ENCODE data around the gene WDR82. TPM values are rescaled to one million over a fixed set of nuclear protein-coding genes. Genes with fewer than 3 reads are reported as not detected.
A peak's percentile ranks its signal among the peaks of the same experiment; 100 is the strongest.

Gene WDR82
- total and polyA plus RNA-seq, 5 donors from 2014 or later, result 85.9 to 116 (median 109) TPM

GRCh38 chr3:52321481-52321880 is 43.0 kb upstream of the WDR82 start:
- Mint-ChIP-seq H3K4me3 (no peak overlapping the region), H3K9me3 (no peaks in the 10 kb centered on the region), H3K27ac (no peak overlapping the region), H3K27me3 (no peaks in the 10 kb centered on the region), H3K4me1 (peaks cover 2 to 17% (median 9%) of the 10 kb centered on the region in 4 donors), H3K36me3 (peaks cover 10% of the 10 kb centered on the region)
- H3K9me3 ChIP-seq (ENCODE audit: control insufficient read depth in 2 of 2, low read length in 2 of 2), result no peaks in the 10 kb centered on the region
- no peak overlapping the region for H3K27ac ChIP-seq (ENCODE audit: insufficient read depth, low read length, poor library complexity, severe bottlenecking)
- DNase-seq (no peak), ATAC-seq (ENCODE audit: low read depth in 2 of 2) (no peak)
- no peak overlapping the region for H3K4me3 ChIP-seq (ENCODE audit: low read depth, low read length)
- peaks cover 10% of the 10 kb centered on the region for H3K4me1 ChIP-seq (ENCODE audit: control insufficient read depth, insufficient read depth, low read length, poor library complexity, severe bottlenecking)
- H3K36me3 ChIP-seq (ENCODE audit: control insufficient read depth, insufficient read depth, low read length), result no peaks in the 10 kb centered on the region
- H3K27me3 ChIP-seq (ENCODE audit: control insufficient read depth, insufficient read depth, low read length), result no peaks in the 10 kb centered on the region

- no peak overlapping the region for H3K4me3 Mint-ChIP-seq
- DNase-seq (no peak), ATAC-seq (ENCODE audit: low read depth in 2 of 2) (no peak)
- peaks cover 10% of the 10 kb centered on the region for H3K36me3 Mint-ChIP-seq
- no peaks in the 10 kb centered on the region for H3K9me3 Mint-ChIP-seq
- no peak overlapping the region for H3K27ac Mint-ChIP-seq
- Histone ChIP-seq H3K4me1 (ENCODE audit: control insufficient read depth, insufficient read depth, low read length, poor library complexity, severe bottlenecking) (peaks cover 10% of the 10 kb centered on the region), H3K27me3 (ENCODE audit: control insufficient read depth, insufficient read depth, low read length) (no peaks in the 10 kb centered on the region), H3K36me3 (ENCODE audit: control insufficient read depth, insufficient read depth, low read length) (no peaks in the 10 kb centered on the region), H3K9me3 (ENCODE audit: control insufficient read depth in 2 of 2, low read length in 2 of 2) (no peaks in the 10 kb centered on the region), H3K4me3 (ENCODE audit: low read depth, low read length) (no peak overlapping the region), H3K27ac (ENCODE audit: insufficient read depth, low read length, poor library complexity, severe bottlenecking) (no peak overlapping the region)
- H3K27me3 Mint-ChIP-seq, result no peaks in the 10 kb centered on the region
- peaks cover 2 to 17% (median 10%) of the 10 kb centered on the region in 4 donors for H3K4me1 Mint-ChIP-seq
Observed at GRCh38 chr3:52319921-52320595, 41.6 kb upstream of the WDR82 start.

GRCh38 chr3:52318186-52318816 is 39.9 kb upstream of the WDR82 start:
- peaks cover 14% of the 10 kb centered on the region for H3K36me3 Mint-ChIP-seq
- H3K27ac ChIP-seq (ENCODE audit: insufficient read depth, low read length, poor library complexity, severe bottlenecking), result no peak overlapping the region
- H3K9me3 ChIP-seq (ENCODE audit: control insufficient read depth in 2 of 2, low read length in 2 of 2), result no peaks in the 10 kb centered on the region
- no peak overlapping the region for H3K4me3 Mint-ChIP-seq
- no peak for DNase-seq
- no peaks in the 10 kb centered on the region for H3K36me3 ChIP-seq (ENCODE audit: control insufficient read depth, insufficient read depth, low read length)
- ATAC-seq (ENCODE audit: low read depth in 2 of 2), result no peak
- H3K9me3 Mint-ChIP-seq, result no peaks in the 10 kb centered on the region
- peaks cover 10% of the 10 kb centered on the region for H3K4me1 ChIP-seq (ENCODE audit: control insufficient read depth, insufficient read depth, low read length, poor library complexity, severe bottlenecking)
- H3K4me3 ChIP-seq (ENCODE audit: low read depth, low read length), result no peak overlapping the region
- no peak overlapping the region for H3K27ac Mint-ChIP-seq
- H3K27me3 ChIP-seq (ENCODE audit: control insufficient read depth, insufficient read depth, low read length), result no peaks in the 10 kb centered on the region
- peaks cover 4 to 19% (median 10%) of the 10 kb centered on the region in 4 donors for H3K4me1 Mint-ChIP-seq
- H3K27me3 Mint-ChIP-seq, result no peaks in the 10 kb centered on the region

GRCh38 chr3:52317208-52318000 is 39.0 kb upstream of the WDR82 start:
- Histone ChIP-seq H3K4me3 (ENCODE audit: low read depth, low read length) (peak overlapping the region; percentile 69), H3K36me3 (ENCODE audit: control insufficient read depth, insufficient read depth, low read length) (no peaks in the 10 kb centered on the region), H3K27me3 (ENCODE audit: control insufficient read depth, insufficient read depth, low read length) (no peaks in the 10 kb centered on the region), H3K27ac (ENCODE audit: insufficient read depth, low read length, poor library complexity, severe bottlenecking) (no peak overlapping the region), H3K4me1 (ENCODE audit: control insufficient read depth, insufficient read depth, low read length, poor library complexity, severe bottlenecking) (peaks cover 10% of the 10 kb centered on the region), H3K9me3 (ENCODE audit: control insufficient read depth in 2 of 2, low read length in 2 of 2) (no peaks in the 10 kb centered on the region)
- H3K4me1 Mint-ChIP-seq, result peaks cover 4 to 19% (median 10%) of the 10 kb centered on the region in 4 donors
- H3K9me3 Mint-ChIP-seq, result no peaks in the 10 kb centered on the region
- DNase-seq (peak; percentile 60 to 83 (median 74)), ATAC-seq (ENCODE audit: low read depth in 2 of 2) (peak; percentile 96)
- no peaks in the 10 kb centered on the region for H3K27me3 Mint-ChIP-seq
- peaks cover 9% of the 10 kb centered on the region for H3K36me3 Mint-ChIP-seq
- H3K27ac Mint-ChIP-seq, result peak overlapping the region; percentile 49 to 69 (median 55)
- peak overlapping the region; percentile 19 to 79 (median 72) for H3K4me3 Mint-ChIP-seq

- H3K4me3 Mint-ChIP-seq, result peak within 1 kb of the TSS in 3 of 4 donors; percentile 19 to 69 (median 40)
- H3K4me1 Mint-ChIP-seq, result peaks cover 4 to 19% (median 10%) of the 10 kb centered on the region in 4 donors
- Histone ChIP-seq H3K4me1 (ENCODE audit: control insufficient read depth, insufficient read depth, low read length, poor library complexity, severe bottlenecking) (peaks cover 10% of the 10 kb centered on the region), H3K4me3 (ENCODE audit: low read depth, low read length) (no peak within 1 kb of the TSS), H3K36me3 (ENCODE audit: control insufficient read depth, insufficient read depth, low read length) (no peaks in the 10 kb centered on the region), H3K9me3 (ENCODE audit: control insufficient read depth in 2 of 2, low read length in 2 of 2) (no peaks in the 10 kb centered on the region), H3K27ac (ENCODE audit: insufficient read depth, low read length, poor library complexity, severe bottlenecking) (no peak within 1 kb of the TSS), H3K27me3 (ENCODE audit: control insufficient read depth, insufficient read depth, low read length) (no peaks in the 10 kb centered on the region)
- no peaks in the 10 kb centered on the region for H3K9me3 Mint-ChIP-seq
- H3K36me3 Mint-ChIP-seq, result peaks cover 4% of the 10 kb centered on the region
- peak within 1 kb of the TSS; percentile 14 to 86 (median 33) for H3K27ac Mint-ChIP-seq
- no peaks in the 10 kb centered on the region for H3K27me3 Mint-ChIP-seq
- no peak for ATAC-seq (ENCODE audit: low read depth in 2 of 2)
- no peak for DNase-seq
Observed at GRCh38 chr3:52315977-52316764, 37.7 kb upstream of the WDR82 start, which contains the start of gene DNAH1. TSS of gene DNAH1 (plus strand) at chr3:52316319. CDS start at chr3:52322443, 6,124 bp downstream.

- Mint-ChIP-seq H3K4me1 (peaks cover 4 to 26% (median 10%) of the 10 kb centered on the region in 4 donors), H3K36me3 (peaks cover 5% of the 10 kb centered on the region), H3K27me3 (no peaks in the 10 kb centered on the region), H3K27ac (peak overlapping the region in 2 of 3 donors; percentile 64 to 90), H3K4me3 (no peak overlapping the region), H3K9me3 (no peaks in the 10 kb centered on the region)
- no peaks in the 10 kb centered on the region for H3K9me3 ChIP-seq (ENCODE audit: control insufficient read depth in 2 of 2, low read length in 2 of 2)
- no peak for DNase-seq
- no peaks in the 10 kb centered on the region for H3K27me3 ChIP-seq (ENCODE audit: control insufficient read depth, insufficient read depth, low read length)
- no peak overlapping the region for H3K27ac ChIP-seq (ENCODE audit: insufficient read depth, low read length, poor library complexity, severe bottlenecking)
- no peak overlapping the region for H3K4me3 ChIP-seq (ENCODE audit: low read depth, low read length)
- H3K4me1 ChIP-seq (ENCODE audit: control insufficient read depth, insufficient read depth, low read length, poor library complexity, severe bottlenecking), result peaks cover 13% of the 10 kb centered on the region
- peaks cover 1% of the 10 kb centered on the region for H3K36me3 ChIP-seq (ENCODE audit: control insufficient read depth, insufficient read depth, low read length)
- no peak for ATAC-seq (ENCODE audit: low read depth in 2 of 2)
Observed at GRCh38 chr3:52315006-52315405, 36.6 kb upstream of the WDR82 start.

GRCh38 chr3:52314489-52314888 is 36.0 kb upstream of the WDR82 start:
- H3K27ac Mint-ChIP-seq, result peak overlapping the region in 2 of 3 donors; percentile 64 to 90
- Histone ChIP-seq H3K9me3 (ENCODE audit: control insufficient read depth in 2 of 2, low read length in 2 of 2) (no peaks in the 10 kb centered on the region), H3K27me3 (ENCODE audit: control insufficient read depth, insufficient read depth, low read length) (no peaks in the 10 kb centered on the region), H3K4me3 (ENCODE audit: low read depth, low read length) (no peak overlapping the region), H3K27ac (ENCODE audit: insufficient read depth, low read length, poor library complexity, severe bottlenecking) (no peak overlapping the region), H3K36me3 (ENCODE audit: control insufficient read depth, insufficient read depth, low read length) (peaks cover 3% of the 10 kb centered on the region), H3K4me1 (ENCODE audit: control insufficient read depth, insufficient read depth, low read length, poor library complexity, severe bottlenecking) (peaks cover 13% of the 10 kb centered on the region)
- peaks cover 4 to 29% (median 12%) of the 10 kb centered on the region in 4 donors for H3K4me1 Mint-ChIP-seq
- no peaks in the 10 kb centered on the region for H3K9me3 Mint-ChIP-seq
- H3K36me3 Mint-ChIP-seq, result peaks cover 8% of the 10 kb centered on the region
- ATAC-seq (ENCODE audit: low read depth in 2 of 2), result no peak
- DNase-seq, result no peak
- H3K4me3 Mint-ChIP-seq, result no peak overlapping the region
- no peaks in the 10 kb centered on the region for H3K27me3 Mint-ChIP-seq
